Measurements from ENCODE around the gene TPGS1.

TPGS1 gene

GRCh38 chr19:507286-508203, at the start of gene TPGS1:
Gene TPGS1, plus strand, starts transcription at chr19:507497. Its CDS starts 10 bp downstream, at chr19:507507.
- peak; percentile 95 for DNase-seq (ENCODE audit: low spot score)

- no peak for DNase-seq (ENCODE audit: low spot score)
Measured at GRCh38 chr19:457636-458035, 49.7 kb upstream of the TPGS1 start.

GRCh38 chr19:458091-459042, 48.9 kb upstream of the TPGS1 start:
- no peak for DNase-seq (ENCODE audit: low spot score)

- DNase-seq (ENCODE audit: low spot score): peak; percentile 85
Measured at GRCh38 chr19:459724-460511, 47.4 kb upstream of the TPGS1 start.

- no peak for DNase-seq (ENCODE audit: low spot score)
Measured at GRCh38 chr19:460877-461720, 46.2 kb upstream of the TPGS1 start, which contains the start of gene SHC2. Gene SHC2, minus strand, starts transcription at chr19:461033. Its CDS starts 37 bp downstream, at chr19:460996.

GRCh38 chr19:461721-462551, 45.4 kb upstream of the TPGS1 start:
- peak; percentile 79 for DNase-seq (ENCODE audit: low spot score)

- DNase-seq (ENCODE audit: low spot score): no peak
Measured at GRCh38 chr19:463483-464207, 43.7 kb upstream of the TPGS1 start.

GRCh38 chr19:464208-464545, 43.1 kb upstream of the TPGS1 start:
- DNase-seq (ENCODE audit: low spot score): no peak

GRCh38 chr19:465056-465816, 42.1 kb upstream of the TPGS1 start:
- DNase-seq (ENCODE audit: low spot score): no peak

GRCh38 chr19:467554-467953, 39.7 kb upstream of the TPGS1 start:
- DNase-seq (ENCODE audit: low spot score): no peak

GRCh38 chr19:468587-469256, 38.6 kb upstream of the TPGS1 start:
- DNase-seq (ENCODE audit: low spot score): no peak

- DNase-seq (ENCODE audit: low spot score): no peak
Measured at GRCh38 chr19:469833-470232, 37.5 kb upstream of the TPGS1 start.

- DNase-seq (ENCODE audit: low spot score): no peak
Measured at GRCh38 chr19:470701-471100, 36.6 kb upstream of the TPGS1 start.

GRCh38 chr19:472005-472858, 35.1 kb upstream of the TPGS1 start:
- DNase-seq (ENCODE audit: low spot score): no peak

GRCh38 chr19:474126-475078, 32.9 kb upstream of the TPGS1 start:
- no peak for DNase-seq (ENCODE audit: low spot score)

GRCh38 chr19:475360-475759, 31.9 kb upstream of the TPGS1 start:
- DNase-seq (ENCODE audit: low spot score): no peak
